Neural progenitor cell (in vitro differentiated cells): ENCODE data around the gene VSTM4.
A peak's percentile ranks its signal among the peaks of the same experiment; 100 is the strongest.

Experiments
- CTCF ChIP-seq: fragments of 200-600 bp; sonication (generic); IDR thresholded peaks from 2 replicates; pipeline ENCODE4 v1.5.1; 2017; ENCODE audit warnings: antibody characterized with exemption, mild to moderate bottlenecking
- EZH2 ChIP-seq: fragments of 200-600 bp; sonication (generic); IDR thresholded peaks from 2 replicates; pipeline ENCODE4 v1.6.1; 2017; ENCODE audit warnings: antibody characterized with exemption, mild to moderate bottlenecking, moderate library complexity

- TF ChIP-seq CTCF = peak; percentile 73
- TF ChIP-seq EZH2 = no peak
These were observed 49.4 kb upstream of the VSTM4 start for GRCh38 chr10:49164559-49165188.
